Prostate gland (tissue), 2 donors: ENCODE results near the gene PRR20B. TPM values are rescaled to one million over a fixed set of nuclear protein-coding genes. Genes with fewer than 3 reads are reported as not detected.
"Not testable (repeated sequence)": the region's sequence is repeated elsewhere in the genome, so short reads cannot be mapped to it uniquely, and the experiment has no call there.

Experiments
- DNase-seq: peaks from one replicate; pipeline ENCODE4 v3.0.0-alpha.2; 2019; ENCODE audit warnings: low spot score
- H3K27ac ChIP-seq, 2 donors: fragments of 200-600 bp; sonication (generic); 2 replicates each; pipeline ENCODE4 v1.5.1; 2017 to 2019
- H3K27me3 ChIP-seq: fragments of 200-600 bp; sonication (generic); replicated peaks from 2 replicates; pipeline ENCODE4 v1.5.1; 2019; ENCODE audit not compliant: insufficient read depth
- H3K36me3 ChIP-seq, 2 donors: fragments of 200-600 bp; sonication (generic); 1 replicate in 1 of 2; 2 replicates in 1 of 2; pipeline versions ENCODE4 v1.5.1 to v1.8.1; 2017 to 2019
- H3K4me1 ChIP-seq: fragments of 200-600 bp; sonication (generic); replicated peaks from 2 replicates; pipeline ENCODE4 v1.5.1; 2019
- H3K4me3 ChIP-seq, 2 donors: fragments of 200-600 bp; sonication (generic); 2 replicates each; pipeline ENCODE4 v1.5.1; 2017 to 2019
- H3K9me3 ChIP-seq: fragments of 200-600 bp; sonication (generic); 2 replicates; pipeline ENCODE4 v1.5.1; 2017
- POLR2A ChIP-seq: fragments of 450-650 bp; IDR thresholded peaks from one replicate; pipeline ENCODE4 v1.6.1; 2016; ENCODE audit warnings: antibody characterized with exemption, mild to moderate bottlenecking
- POLR2AphosphoS5 ChIP-seq: sonication (generic); formaldehyde crosslinking; IDR thresholded peaks from one replicate; pipeline ENCODE4 v1.6.1; 2017; ENCODE audit warnings: antibody characterized with exemption
- WGBS: methylation state at CpG from one replicate; pipeline ENCODE4 v1.1.5; 2018; 5-methylcytosine and 5-hydroxymethylcytosine counted together
- intact Hi-C: fragments of 100-400 bp; cut with DNase I; formaldehyde crosslinking; loops from one replicate; pipeline ENCODE4 v1.14.2; 2022
- total RNA-seq, 2 donors: library from RNA; depleted of rRNA; stranded (reverse); fragments of >200 nt; gene quantifications; one replicate each; pipeline ENCODE4 v1.1.0, GENCODE V29; 2016
- TF ChIP-seq, protein P1 (sequence below), 4 experiments: fragments of 200-600 bp in 2 of 4; fragments of 450-650 bp in 2 of 4; sonication (generic) in 2 of 4; IDR thresholded peaks; 1 replicate in 3 of 4; 2 replicates in 1 of 4; pipeline ENCODE4 v1.5.1; 2016 to 2019; ENCODE audit warnings: antibody characterized with exemption in 4 of 4, mild to moderate bottlenecking in 2 of 4, moderate library complexity in 2 of 4

PRR20B gene
- total RNA-seq, 2 donors from 2014 or later: not detected

DNA sequence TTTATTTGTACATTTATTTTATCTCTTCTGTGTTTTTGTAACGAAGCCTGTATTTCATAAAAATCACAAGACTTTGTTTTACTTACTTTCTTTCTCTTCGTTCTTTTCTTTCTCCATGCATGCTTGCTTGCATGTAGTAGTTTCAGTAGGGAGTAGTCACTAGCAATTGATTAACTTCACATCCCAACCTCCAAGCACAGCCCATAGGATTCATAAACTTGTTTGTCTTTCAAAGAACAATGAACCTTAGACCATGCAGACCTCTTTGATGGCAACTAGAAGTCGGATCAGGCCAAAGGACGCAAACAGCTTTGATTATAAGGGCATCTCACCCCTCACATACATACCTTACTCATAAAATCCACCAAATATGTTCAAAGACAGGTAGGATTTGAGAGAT is 9.7 kb upstream of the PRR20B start:
- no peak for DNase-seq
- H3K4me3 ChIP-seq: no peak overlapping the region
- H3K4me1 ChIP-seq: no peaks in the 10 kb centered on the region
- 47% methylated on average over 4 of the region's 4 CpGs for whole genome bisulfite sequencing
- intact Hi-C loops: no loop called here
- TF ChIP-seq, protein P1, sequence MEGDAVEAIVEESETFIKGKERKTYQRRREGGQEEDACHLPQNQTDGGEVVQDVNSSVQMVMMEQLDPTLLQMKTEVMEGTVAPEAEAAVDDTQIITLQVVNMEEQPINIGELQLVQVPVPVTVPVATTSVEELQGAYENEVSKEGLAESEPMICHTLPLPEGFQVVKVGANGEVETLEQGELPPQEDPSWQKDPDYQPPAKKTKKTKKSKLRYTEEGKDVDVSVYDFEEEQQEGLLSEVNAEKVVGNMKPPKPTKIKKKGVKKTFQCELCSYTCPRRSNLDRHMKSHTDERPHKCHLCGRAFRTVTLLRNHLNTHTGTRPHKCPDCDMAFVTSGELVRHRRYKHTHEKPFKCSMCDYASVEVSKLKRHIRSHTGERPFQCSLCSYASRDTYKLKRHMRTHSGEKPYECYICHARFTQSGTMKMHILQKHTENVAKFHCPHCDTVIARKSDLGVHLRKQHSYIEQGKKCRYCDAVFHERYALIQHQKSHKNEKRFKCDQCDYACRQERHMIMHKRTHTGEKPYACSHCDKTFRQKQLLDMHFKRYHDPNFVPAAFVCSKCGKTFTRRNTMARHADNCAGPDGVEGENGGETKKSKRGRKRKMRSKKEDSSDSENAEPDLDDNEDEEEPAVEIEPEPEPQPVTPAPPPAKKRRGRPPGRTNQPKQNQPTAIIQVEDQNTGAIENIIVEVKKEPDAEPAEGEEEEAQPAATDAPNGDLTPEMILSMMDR (IDR thresholded peaks at IDR 0.05): no peak
- TF ChIP-seq POLR2A (no peak), POLR2AphosphoS5 (no peak)
- no peak overlapping the region for H3K27ac ChIP-seq
- H3K27me3 ChIP-seq: no peaks in the 10 kb centered on the region
- H3K36me3 ChIP-seq: no peaks in the 10 kb centered on the region
- H3K9me3 ChIP-seq: no peaks in the 10 kb centered on the region

- Histone ChIP-seq H3K4me1 (no peaks in the 10 kb centered on the region), H3K27ac (no peak overlapping the region), H3K27me3 (no peaks in the 10 kb centered on the region), H3K4me3 (no peak overlapping the region), H3K36me3 (no peaks in the 10 kb centered on the region), H3K9me3 (no peaks in the 10 kb centered on the region)
- no peak for DNase-seq
- intact Hi-C loops: no loop called here
- TF ChIP-seq POLR2A: no peak
- TF ChIP-seq, protein P1 (IDR thresholded peaks at IDR 0.05): no peak
- TF ChIP-seq POLR2AphosphoS5: no peak
- WGBS: 93% methylated on average over 5 of the region's 5 CpGs
Observed at GRCh38 chr13:57138988-57139387, 8.3 kb upstream of the PRR20B start.

- H3K36me3 ChIP-seq, H3K4me3 ChIP-seq, DNase-seq, H3K9me3 ChIP-seq, H3K27ac ChIP-seq, intact Hi-C loops, H3K27me3 ChIP-seq, H3K4me1 ChIP-seq: not testable (repeated sequence)
- 98% methylated on average over 7 of the region's 18 CpGs for WGBS
Observed at GRCh38 chr13:57139781-57140180, 7.5 kb upstream of the PRR20B start.

DNA sequence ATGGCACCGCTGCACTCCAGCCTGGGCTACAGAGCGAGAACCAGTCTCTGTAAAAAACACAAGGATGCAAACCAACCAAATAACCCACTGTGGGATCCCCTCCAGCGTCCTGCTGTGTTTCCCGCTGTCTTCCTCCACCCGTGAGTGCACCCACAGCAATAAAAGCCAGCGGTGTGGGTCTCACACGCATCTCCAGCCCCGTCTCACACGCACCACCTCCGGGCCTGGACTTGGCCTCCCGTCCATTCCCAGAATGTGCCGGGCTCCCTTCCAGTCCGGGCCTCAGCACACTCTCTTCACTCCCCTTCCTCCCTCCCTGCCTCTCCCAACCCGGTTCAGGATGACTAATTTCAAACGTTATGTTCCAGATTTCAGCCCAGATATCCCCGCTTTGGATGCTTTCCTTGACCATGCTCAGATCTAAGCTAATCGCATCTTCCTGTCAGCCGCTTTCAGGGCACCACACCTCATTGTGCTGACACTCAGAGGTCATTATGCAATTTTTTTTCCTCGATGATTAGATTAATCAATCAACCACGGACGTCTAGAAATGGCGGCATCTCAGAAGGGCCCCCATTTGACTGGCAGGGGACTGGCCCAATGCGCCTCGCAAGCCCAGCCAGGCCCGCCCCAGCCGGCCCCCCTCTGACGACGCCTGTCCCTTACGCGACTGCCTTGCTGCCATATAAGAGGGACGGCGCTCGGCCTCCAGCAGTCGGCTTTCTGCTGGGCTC is 6.9 kb upstream of the PRR20B start, which contains the start of gene PRR20A:
PRR20A (plus strand) TSS at position 684 of the 734 bp plus-strand sequence. CDS start 387 bp downstream, outside the sequence.
- H3K36me3 ChIP-seq, H3K27me3 ChIP-seq, H3K27ac ChIP-seq, H3K9me3 ChIP-seq, DNase-seq, intact Hi-C loops, H3K4me1 ChIP-seq, H3K4me3 ChIP-seq: not testable (repeated sequence)
- WGBS: 94% methylated on average over 12 of the region's 34 CpGs

GRCh38 chr13:57148106-57148505 is 818 bp downstream of the PRR20B start:
- DNase-seq, H3K4me1 ChIP-seq, H3K36me3 ChIP-seq, H3K27me3 ChIP-seq, H3K4me3 ChIP-seq, H3K9me3 ChIP-seq, intact Hi-C loops, H3K27ac ChIP-seq: not testable (repeated sequence)
- 93% methylated on average over 10 of the region's 14 CpGs for WGBS

GRCh38 chr13:57153761-57154160 is 6.5 kb downstream of the PRR20B start, which contains the start of gene PRR20C:
TSS of gene PRR20C (plus strand) at chr13:57154061. CDS start at chr13:57154448, 387 bp downstream.
- H3K9me3 ChIP-seq, H3K27me3 ChIP-seq, intact Hi-C loops, DNase-seq, H3K27ac ChIP-seq, H3K4me3 ChIP-seq, H3K36me3 ChIP-seq, H3K4me1 ChIP-seq: not testable (repeated sequence)
- no CpG with 5 or more reads among the region's 22 CpGs for WGBS

DNA sequence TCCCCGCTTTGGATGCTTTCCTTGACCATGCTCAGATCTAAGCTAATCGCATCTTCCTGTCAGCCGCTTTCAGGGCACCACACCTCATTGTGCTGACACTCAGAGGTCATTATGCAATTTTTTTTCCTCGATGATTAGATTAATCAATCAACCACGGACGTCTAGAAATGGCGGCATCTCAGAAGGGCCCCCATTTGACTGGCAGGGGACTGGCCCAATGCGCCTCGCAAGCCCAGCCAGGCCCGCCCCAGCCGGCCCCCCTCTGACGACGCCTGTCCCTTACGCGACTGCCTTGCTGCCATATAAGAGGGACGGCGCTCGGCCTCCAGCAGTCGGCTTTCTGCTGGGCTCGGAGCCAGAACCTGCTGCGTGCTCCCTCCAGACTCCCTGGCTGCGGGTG is 13.0 kb downstream of the PRR20B start, which contains the start of gene PRR20D:
PRR20D (plus strand) TSS at position 301 of the 400 bp plus-strand sequence. CDS start 387 bp downstream, outside the sequence.
- H3K36me3 ChIP-seq, H3K4me3 ChIP-seq, intact Hi-C loops, H3K9me3 ChIP-seq, H3K27ac ChIP-seq, H3K4me1 ChIP-seq, H3K27me3 ChIP-seq, DNase-seq: not testable (repeated sequence)
- no CpG with 5 or more reads among the region's 22 CpGs for WGBS

GRCh38 chr13:57166897-57167296 is 19.6 kb downstream of the PRR20B start, which contains the start of gene PRR20E:
TSS of gene PRR20E (plus strand) at chr13:57167197. CDS start at chr13:57167584, 387 bp downstream.
- H3K36me3 ChIP-seq, H3K4me3 ChIP-seq, H3K27ac ChIP-seq, H3K27me3 ChIP-seq, H3K4me1 ChIP-seq, intact Hi-C loops, H3K9me3 ChIP-seq, DNase-seq: not testable (repeated sequence)
- WGBS: no CpG with 5 or more reads among the region's 22 CpGs
